GM21447 (cell line): ENCODE data around the gene LPAR5.

Experiments
- ATAC-seq: cut with Tn5 transposase; IDR thresholded peaks from one replicate; pipeline ENCODE4 v1.9.1; 2021; ENCODE audit not compliant: unreplicated experiment

Gene LPAR5

DNA sequence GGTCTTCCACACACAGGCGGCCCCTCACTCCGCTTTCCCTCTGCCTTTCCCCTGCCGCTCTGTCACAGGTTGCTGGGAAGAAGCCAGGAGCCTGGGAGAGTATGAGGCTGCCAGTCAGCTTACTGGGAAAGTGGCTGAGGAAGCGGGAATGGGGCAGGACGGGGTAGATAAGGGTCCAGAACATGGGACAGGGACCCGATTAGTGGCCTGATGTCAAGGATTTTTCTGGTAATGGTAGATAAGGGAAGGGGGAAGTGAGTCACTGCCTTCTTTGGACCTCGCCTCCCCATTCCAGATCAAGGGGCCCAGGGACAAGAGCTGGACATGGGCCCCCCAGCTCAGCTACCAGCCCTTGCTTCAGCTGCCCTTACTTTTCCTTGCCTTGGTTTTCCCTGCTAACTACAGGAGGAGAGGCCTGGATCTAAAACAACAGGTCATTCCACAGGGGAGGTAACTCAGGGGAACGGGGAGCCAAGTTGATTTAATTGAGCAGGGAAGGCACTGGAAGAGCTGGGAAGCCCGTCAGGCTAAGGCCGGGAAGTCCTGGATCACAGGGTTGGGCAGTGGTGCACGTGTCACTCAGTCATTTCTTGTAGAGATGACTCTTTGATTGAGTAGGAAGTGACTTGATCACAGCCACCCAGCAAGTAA lies 3.5 kb upstream of the LPAR5 start:
- ATAC-seq: no peak

DNA sequence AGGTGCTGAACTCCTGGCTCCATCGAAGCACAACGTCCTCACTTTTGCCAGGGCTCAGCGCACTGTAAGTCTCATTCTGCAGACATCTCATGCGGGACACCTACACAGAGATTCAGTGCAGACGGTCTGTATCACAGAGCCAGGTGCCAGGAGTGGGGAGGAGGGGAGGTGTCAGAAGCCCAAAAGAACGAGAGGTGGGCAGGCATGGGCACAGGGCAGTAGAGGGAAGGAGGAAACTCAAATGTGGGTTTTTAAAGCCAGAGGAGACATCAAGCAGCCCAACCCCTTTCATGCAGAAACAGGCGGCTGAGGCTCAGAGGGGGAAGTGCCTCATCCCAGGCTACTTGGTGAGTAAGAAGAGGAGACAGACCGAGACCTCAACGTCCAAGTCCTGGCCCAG lies 2.5 kb upstream of the LPAR5 start:
- ATAC-seq: no peak

DNA sequence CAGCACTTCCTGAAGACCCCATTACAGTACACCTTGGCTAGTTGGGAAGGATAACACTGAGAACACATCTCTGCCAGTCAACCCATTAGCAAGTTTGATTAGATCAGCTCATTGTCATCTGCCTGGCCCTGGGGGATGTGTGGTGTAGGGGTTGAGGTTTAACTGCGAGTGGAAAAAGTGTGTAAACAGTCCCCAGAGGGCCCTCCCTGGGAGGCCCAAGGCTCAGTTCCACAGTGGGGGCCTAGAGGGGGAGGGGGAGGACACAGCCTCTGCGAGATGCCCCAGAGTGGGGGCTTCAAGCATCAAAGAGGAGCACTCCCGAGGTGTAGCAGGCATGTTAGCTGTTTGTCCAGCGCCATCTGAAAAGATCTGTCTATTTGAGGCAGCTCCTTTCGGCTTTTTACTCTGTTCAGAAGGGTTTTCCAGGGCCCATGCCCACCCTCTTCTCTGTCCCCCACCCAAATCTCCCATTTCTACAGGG lies 344 bp downstream of the LPAR5 start:
- ATAC-seq: peak; percentile 42

- peak; percentile 62 for ATAC-seq
Measured at GRCh38 chr12:6632026-6632983, 3.5 kb downstream of the LPAR5 start.

GRCh38 chr12:6631549-6631961 lies 4.2 kb downstream of the LPAR5 start:
- no peak for ATAC-seq

- ATAC-seq: no peak
Measured at GRCh38 chr12:6630736-6631135, 5.0 kb downstream of the LPAR5 start.

DNA sequence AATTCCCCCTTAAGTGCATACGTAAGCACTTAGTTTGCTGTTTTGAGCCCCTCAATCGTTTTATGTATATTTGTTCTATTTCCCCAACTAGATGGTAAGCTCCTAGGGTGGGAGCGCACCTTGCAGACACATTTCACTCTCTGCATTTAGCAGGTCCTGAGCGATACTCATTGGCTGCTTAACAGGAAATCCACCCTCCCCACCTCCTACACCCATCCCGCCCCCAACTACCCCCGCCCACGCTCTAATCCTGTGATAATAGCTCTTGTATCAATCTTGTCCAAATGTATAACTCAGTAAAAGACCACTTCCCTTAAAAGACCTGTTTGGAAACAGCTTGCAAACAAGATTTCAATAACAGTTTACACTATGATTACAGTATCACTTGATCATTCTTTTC lies 8.1 kb downstream of the LPAR5 start:
- ATAC-seq: no peak

GRCh38 chr12:6626654-6627283 lies 9.0 kb downstream of the LPAR5 start:
- ATAC-seq: no peak

- ATAC-seq: no peak
Measured at GRCh38 chr12:6620885-6621274, 14.9 kb downstream of the LPAR5 start.

DNA sequence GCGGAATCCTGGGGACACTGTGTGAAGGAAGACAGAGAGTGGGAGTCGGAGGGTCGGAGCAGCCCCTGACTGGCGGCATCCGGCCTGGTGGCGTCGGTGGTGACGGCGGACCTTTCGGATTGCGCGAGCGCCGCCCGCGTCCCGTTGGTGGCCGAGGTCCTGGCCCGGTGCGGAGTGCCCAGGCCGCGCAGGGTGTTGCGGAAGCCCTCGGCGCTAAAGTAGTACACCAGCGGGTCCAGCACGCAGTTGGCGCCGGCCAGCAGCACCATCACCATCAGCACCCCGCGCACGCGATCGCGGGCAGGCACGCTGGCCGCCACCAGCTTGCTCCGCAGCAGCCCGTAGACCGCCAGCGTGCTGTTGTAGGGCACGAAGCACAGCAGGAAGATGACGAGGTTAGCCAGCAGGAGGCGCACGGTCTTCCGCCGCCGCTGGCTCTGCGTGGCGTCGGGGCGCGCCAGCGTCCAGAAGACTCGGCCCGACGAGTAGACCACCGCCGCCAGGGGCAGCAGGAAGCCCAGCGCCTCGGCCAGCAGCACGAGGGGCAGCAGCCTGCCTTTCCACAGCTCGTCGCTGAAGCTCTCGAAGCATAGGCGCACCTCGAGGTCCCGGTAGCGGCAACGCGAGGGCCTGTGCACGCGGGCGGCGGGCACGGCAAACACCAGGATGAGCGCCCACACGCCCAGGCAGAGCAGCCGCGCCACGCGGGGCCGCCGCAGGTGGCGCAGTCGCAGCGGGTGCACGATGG lies 15.4 kb downstream of the LPAR5 start:
- no peak for ATAC-seq

DNA sequence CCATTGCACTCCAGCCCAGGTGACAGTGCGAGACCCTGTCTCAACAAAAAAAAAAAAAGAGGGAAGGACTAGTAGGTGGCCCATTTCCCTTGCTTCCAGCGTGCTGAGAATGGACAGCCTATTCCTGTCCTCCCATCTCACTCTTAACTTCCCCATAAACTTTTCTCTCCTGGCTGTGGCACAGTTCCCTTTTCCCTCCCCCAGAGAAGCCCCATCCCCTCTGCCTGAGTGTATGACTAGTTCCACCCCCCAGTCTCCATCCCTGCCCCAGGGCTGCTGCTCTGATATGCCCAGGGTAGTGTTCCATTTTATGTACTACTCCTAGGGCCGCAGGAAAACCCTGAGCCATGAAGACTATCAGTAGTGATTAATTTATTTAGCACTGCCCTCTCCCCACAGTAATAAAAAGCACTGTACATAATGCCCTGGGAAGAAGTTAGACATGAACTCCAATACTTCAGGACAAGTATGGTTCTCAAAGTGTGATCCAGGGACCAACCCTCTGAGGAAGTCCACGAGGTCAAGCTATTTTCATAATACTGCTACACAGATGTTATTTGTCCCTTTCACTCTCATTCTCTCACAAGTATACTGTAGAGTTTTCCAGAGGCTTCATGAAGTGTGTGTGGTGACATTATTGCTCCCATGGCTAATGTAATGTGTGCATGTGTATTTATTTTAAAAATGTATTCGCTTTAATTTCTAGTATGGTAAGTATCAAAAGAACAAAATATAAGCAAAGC lies 17.1 kb downstream of the LPAR5 start:
- no peak for ATAC-seq

GRCh38 chr12:6615802-6616201 lies 20.0 kb downstream of the LPAR5 start:
- no peak for ATAC-seq

GRCh38 chr12:6614513-6615172 lies 21.1 kb downstream of the LPAR5 start:
- ATAC-seq: no peak

DNA sequence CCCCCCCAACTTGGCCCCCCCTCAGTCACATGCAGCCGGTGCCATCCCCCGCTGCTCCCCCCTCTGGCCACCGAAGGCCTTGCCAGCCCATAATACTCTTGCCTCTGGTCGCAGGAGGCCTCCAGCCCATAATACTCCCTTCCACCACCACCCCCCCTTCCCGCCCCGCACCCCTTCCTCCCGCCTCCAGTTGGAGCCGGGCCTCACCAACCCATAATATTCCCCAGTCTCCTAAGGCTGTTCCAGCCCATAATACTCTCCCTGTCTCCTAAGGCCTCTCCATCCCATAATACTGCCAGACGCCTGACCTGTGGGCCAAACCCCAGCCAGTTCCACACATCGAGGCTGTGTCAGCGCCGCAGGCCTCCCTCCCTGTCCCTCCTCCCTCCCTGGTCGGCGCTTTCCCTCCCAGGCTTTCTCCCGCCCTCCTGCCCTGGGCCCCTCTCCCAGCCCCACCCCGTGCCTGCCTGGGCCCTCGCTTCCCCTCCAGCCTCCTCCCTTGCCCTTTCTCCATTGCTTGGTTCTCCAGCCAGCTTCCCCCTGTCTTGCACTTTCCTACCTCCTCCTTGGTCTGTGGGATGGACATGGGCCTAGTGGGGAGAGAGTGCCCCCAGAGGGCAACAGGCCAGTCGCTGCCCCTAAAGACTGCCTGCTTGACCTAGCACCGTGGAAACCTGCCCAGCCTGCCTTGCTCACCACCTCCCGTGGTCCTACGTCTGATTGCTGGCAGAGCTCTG lies 21.8 kb downstream of the LPAR5 start:
- ATAC-seq: no peak

DNA sequence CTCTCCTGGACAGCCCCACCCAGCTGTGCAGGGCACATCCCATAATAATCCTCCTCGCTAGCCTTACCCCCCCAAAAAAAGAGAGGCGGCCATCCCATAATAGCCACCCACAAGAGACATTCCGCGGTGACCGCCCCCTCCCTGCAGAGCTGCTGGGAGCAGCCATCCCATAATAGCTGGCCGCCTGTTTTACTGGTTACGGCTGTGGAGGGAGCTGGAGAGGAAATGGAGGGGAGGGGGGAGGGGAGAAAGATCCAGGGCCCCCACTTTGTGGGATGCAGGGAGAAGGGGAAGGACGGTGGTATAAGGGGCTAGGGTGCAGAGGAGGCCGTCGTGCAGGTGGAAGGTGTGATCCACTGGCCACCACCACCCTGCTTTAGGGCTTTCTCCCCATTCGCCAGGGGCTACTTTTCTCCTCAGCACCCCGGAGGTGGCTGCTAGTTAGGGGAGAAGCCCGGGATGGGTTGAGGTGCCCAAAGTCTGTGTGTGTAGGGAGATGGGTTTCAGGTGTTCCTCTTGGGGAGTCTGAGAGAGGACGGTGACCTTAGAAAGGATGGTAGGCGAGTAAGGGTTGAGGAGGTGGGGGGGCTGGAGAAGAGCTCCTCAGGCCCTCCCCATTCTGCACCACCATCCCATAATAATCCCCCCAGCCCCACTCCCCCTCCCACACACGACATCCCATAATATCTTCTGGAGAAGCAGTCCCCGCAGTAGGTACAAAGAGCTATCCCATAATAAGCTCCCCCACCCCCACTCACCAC lies 22.6 kb downstream of the LPAR5 start:
- no peak for ATAC-seq

- no peak for ATAC-seq
Measured at GRCh38 chr12:6612652-6613014, 23.1 kb downstream of the LPAR5 start.

GRCh38 chr12:6612247-6612646 lies 23.5 kb downstream of the LPAR5 start:
- no peak for ATAC-seq

GRCh38 chr12:6608592-6609281 lies 27.0 kb downstream of the LPAR5 start:
- ATAC-seq: no peak
